Nephron progenitor cell (in vitro differentiated cells): ENCODE data around the gene THOC1.

ENCODE experiments used
- DNase-seq: peaks from one replicate; pipeline ENCODE4 v3.0.0; 2021
- H3K27ac Mint-ChIP-seq: 2 replicates; pipeline ENCODE4 v1.8.0; 2021; ENCODE audit warnings: mild to moderate bottlenecking, moderate library complexity, mixed read lengths
- H3K27me3 Mint-ChIP-seq: 2 replicates; pipeline ENCODE4 v1.8.0; 2021; ENCODE audit warnings: mild to moderate bottlenecking, low read depth, mixed read lengths; ENCODE audit not compliant: poor library complexity
- H3K36me3 Mint-ChIP-seq: 2 replicates; pipeline ENCODE4 v1.8.0; 2021; ENCODE audit warnings: low read depth, mixed read lengths
- H3K4me1 Mint-ChIP-seq: 2 replicates; pipeline ENCODE4 v1.8.0; 2021; ENCODE audit warnings: mixed read lengths
- H3K4me3 Mint-ChIP-seq: 2 replicates; pipeline ENCODE4 v1.8.0; 2021; ENCODE audit warnings: mild to moderate bottlenecking, moderate library complexity, mixed read lengths
- H3K9me3 Mint-ChIP-seq: 2 replicates; pipeline ENCODE4 v1.8.0; 2021; ENCODE audit warnings: mild to moderate bottlenecking, moderate library complexity, mixed read lengths
- TF ChIP-seq, protein P1 (sequence below): fragments of 200-600 bp; sonication (generic); IDR thresholded peaks from 2 replicates; pipeline ENCODE4 v1.5.0; 2021; ENCODE audit warnings: antibody characterized with exemption

Gene THOC1

DNA sequence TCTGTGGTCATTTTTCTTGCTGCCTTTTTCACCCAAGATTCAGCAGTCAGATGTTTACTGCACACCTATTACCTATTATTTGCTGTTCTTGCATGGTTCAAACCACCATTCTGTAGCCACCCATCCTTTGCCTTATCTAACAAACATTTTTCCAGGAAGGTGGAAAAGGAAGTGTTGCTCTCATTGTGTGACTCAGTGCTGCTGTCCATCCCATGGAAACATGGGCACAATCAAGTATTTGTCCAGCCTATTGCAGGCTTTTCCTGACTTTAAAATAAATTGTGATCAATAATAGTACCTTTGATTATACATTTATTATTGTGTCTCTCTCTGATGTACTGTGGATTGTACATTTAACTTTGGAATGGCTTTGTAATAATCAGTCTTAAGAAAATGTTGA lies 56.3 kb downstream of the THOC1 start:
- TF ChIP-seq, protein P1, sequence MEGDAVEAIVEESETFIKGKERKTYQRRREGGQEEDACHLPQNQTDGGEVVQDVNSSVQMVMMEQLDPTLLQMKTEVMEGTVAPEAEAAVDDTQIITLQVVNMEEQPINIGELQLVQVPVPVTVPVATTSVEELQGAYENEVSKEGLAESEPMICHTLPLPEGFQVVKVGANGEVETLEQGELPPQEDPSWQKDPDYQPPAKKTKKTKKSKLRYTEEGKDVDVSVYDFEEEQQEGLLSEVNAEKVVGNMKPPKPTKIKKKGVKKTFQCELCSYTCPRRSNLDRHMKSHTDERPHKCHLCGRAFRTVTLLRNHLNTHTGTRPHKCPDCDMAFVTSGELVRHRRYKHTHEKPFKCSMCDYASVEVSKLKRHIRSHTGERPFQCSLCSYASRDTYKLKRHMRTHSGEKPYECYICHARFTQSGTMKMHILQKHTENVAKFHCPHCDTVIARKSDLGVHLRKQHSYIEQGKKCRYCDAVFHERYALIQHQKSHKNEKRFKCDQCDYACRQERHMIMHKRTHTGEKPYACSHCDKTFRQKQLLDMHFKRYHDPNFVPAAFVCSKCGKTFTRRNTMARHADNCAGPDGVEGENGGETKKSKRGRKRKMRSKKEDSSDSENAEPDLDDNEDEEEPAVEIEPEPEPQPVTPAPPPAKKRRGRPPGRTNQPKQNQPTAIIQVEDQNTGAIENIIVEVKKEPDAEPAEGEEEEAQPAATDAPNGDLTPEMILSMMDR: no peak
- peaks cover 72% of the 10 kb centered on the region for H3K36me3 Mint-ChIP-seq
- no peak overlapping the region for H3K4me3 Mint-ChIP-seq
- H3K9me3 Mint-ChIP-seq: no peaks in the 10 kb centered on the region
- no peaks in the 10 kb centered on the region for H3K27me3 Mint-ChIP-seq
- DNase-seq: no peak
- H3K27ac Mint-ChIP-seq: no peak overlapping the region
- H3K4me1 Mint-ChIP-seq: no peaks in the 10 kb centered on the region

DNA sequence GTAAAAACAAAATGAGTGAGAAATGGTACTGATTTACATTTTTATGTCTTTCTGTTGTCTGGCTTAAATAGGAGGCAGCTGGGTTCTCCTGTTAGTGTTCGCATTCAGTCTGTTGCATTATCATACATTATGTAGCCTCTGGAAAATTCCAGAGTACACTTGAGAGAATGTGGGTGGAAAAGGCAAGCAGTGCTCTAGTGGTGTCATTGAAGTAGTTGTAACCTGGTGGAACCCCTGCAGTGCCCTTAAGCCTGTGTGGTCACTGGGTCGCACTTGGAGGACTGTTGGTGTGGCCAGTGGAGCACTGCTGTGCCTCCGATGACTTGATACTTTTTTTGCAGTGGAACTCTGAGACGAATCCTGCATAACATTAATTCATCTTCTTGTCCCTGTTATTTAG lies 57.1 kb downstream of the THOC1 start:
- DNase-seq: no peak
- no peak overlapping the region for H3K27ac Mint-ChIP-seq
- peaks cover 78% of the 10 kb centered on the region for H3K36me3 Mint-ChIP-seq
- TF ChIP-seq, protein P1: no peak
- no peak overlapping the region for H3K4me3 Mint-ChIP-seq
- no peaks in the 10 kb centered on the region for H3K27me3 Mint-ChIP-seq
- no peaks in the 10 kb centered on the region for H3K4me1 Mint-ChIP-seq
- no peaks in the 10 kb centered on the region for H3K9me3 Mint-ChIP-seq

DNA sequence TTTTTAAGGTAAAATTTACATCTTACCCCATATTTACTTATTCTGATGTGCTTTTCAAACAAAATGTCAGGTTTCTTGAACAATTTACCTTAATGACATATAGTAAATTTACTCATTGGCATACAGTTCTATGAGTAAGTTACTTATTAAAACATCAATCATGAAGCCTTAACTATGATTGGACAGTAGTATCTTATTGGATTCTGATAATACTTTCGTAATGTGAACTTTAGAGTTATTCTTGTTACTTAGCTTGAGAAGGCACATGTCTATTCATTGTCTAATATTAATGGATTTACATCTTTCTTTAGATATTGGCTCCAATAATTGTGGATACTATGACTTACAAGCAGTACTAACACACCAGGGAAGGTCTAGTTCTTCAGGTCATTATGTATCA lies 57.8 kb downstream of the THOC1 start:
- peak overlapping the region; percentile 64 for H3K27ac Mint-ChIP-seq

DNA sequence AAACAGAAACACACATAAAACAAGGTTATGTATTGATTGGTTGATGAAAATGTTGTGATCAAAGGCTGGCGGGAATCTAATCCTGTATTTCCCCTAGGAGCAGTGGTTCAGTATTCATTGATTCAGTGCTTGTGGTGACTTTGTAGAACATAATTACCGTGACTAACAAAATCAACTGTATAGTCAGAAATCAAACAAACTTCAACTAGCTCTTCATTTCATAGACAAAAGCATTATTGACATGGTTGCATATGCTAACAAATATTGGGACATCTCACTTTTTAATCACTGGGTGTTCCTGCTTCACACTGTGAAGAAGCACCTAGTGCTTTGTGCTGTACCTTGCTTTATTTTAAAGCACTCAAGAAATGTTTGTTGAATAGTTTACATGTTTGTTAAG lies 68.1 kb downstream of the THOC1 start:
- no peak overlapping the region for H3K27ac Mint-ChIP-seq
- TF ChIP-seq, protein P1: no peak
- H3K4me3 Mint-ChIP-seq: no peak overlapping the region
- no peak for DNase-seq
- H3K27me3 Mint-ChIP-seq: no peaks in the 10 kb centered on the region
- no peaks in the 10 kb centered on the region for H3K4me1 Mint-ChIP-seq
- H3K36me3 Mint-ChIP-seq: peaks cover 63% of the 10 kb centered on the region
- H3K9me3 Mint-ChIP-seq: no peaks in the 10 kb centered on the region

More for the DNA sequence above, 57.8 kb downstream of the THOC1 start:
- no peaks in the 10 kb centered on the region for H3K4me1 Mint-ChIP-seq
- H3K27me3 Mint-ChIP-seq: no peaks in the 10 kb centered on the region
- TF ChIP-seq, protein P1: no peak
- no peak for DNase-seq
- no peaks in the 10 kb centered on the region for H3K9me3 Mint-ChIP-seq
- H3K4me3 Mint-ChIP-seq: no peak overlapping the region
- H3K36me3 Mint-ChIP-seq: peaks cover 78% of the 10 kb centered on the region

DNA sequence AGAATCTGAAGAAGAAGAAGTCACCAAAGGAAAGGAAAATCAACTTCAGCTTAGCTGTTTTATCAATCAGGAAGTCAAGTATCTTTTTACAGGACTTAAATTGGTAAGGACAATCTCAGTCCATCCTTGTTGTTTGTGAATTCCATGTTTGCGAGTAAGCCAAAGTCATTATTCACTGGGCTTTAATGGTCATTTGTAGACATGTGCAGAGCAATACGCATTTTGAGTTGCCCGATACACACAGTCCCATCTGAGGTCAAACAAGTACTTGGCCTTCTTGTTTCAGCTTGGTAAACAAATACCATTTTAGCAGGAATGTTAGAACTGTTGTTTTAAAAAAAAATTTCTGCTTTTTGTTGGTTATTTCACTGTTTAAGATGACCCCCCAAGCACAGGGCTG lies 68.6 kb downstream of the THOC1 start:
- Mint-ChIP-seq H3K36me3 (peaks cover 60% of the 10 kb centered on the region), H3K27ac (no peak overlapping the region), H3K4me1 (no peaks in the 10 kb centered on the region), H3K27me3 (no peaks in the 10 kb centered on the region), H3K4me3 (no peak overlapping the region), H3K9me3 (no peaks in the 10 kb centered on the region)
- TF ChIP-seq, protein P1: no peak
- DNase-seq: no peak

DNA sequence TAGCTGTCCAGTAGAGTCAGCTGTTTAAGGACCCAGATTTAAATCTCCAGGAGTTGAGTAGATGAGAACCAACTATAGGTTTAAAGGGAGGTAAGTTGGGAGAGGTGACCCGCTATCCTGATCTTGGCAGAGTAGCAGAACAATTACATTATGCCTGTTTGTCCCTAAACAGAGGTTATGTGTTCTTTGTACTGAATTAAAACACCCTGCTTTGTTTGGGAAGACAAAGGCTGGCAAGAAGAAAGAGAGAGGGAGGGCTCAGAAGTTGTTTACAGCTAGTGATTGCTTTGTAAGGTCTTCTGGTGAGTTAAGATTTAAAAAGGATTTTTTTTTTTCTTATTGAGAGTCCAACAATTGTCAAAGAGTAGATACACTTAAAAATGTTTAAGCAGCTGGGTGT lies 72.2 kb downstream of the THOC1 start:
- TF ChIP-seq, protein P1: no peak
- DNase-seq: no peak
- Mint-ChIP-seq H3K36me3 (peaks cover 32% of the 10 kb centered on the region), H3K27me3 (no peaks in the 10 kb centered on the region), H3K4me3 (no peak overlapping the region), H3K27ac (peak overlapping the region; percentile 10), H3K4me1 (no peaks in the 10 kb centered on the region), H3K9me3 (no peaks in the 10 kb centered on the region)
